Measurements from ENCODE around the gene GOSR1. TPM values are rescaled to one million over a fixed set of nuclear protein-coding genes. Genes with fewer than 3 reads are reported as not detected.
"Not testable (repeated sequence)": the region's sequence is repeated elsewhere in the genome, so short reads cannot be mapped to it uniquely, and the experiment has no call there.

Gene GOSR1
- total RNA-seq, 1 donor from 2014 or later: 47.5 TPM

- Mint-ChIP-seq H3K27me3 (ENCODE audit: low read depth) (peaks cover 3% of the 10 kb centered on the region), H3K9me3 (ENCODE audit: low read depth) (peaks cover 2% of the 10 kb centered on the region), H3K4me3 (ENCODE audit: unreplicated experiment) (no peak overlapping the region), H3K4me1 (ENCODE audit: low read depth) (peaks cover 8% of the 10 kb centered on the region), H3K36me3 (ENCODE audit: low read depth) (peaks cover 1% of the 10 kb centered on the region), H3K27ac (ENCODE audit: unreplicated experiment) (no peak overlapping the region)
- peak; percentile 27 for TF ChIP-seq CTCF (IDR thresholded peaks at IDR 0.05)
- no peak for DNase-seq (ENCODE audit: low spot score)
Observed at GRCh38 chr17:30565073-30565935, 88.1 kb downstream of the GOSR1 start.

- H3K27ac Mint-ChIP-seq (ENCODE audit: unreplicated experiment); H3K27me3 Mint-ChIP-seq (ENCODE audit: low read depth); H3K4me1 Mint-ChIP-seq (ENCODE audit: low read depth); H3K9me3 Mint-ChIP-seq (ENCODE audit: low read depth); DNase-seq (ENCODE audit: low spot score); H3K4me3 Mint-ChIP-seq (ENCODE audit: unreplicated experiment); H3K36me3 Mint-ChIP-seq (ENCODE audit: low read depth): not testable (repeated sequence)
Observed at GRCh38 chr17:30566104-30566503, 88.9 kb downstream of the GOSR1 start.

- H3K36me3 Mint-ChIP-seq (ENCODE audit: low read depth); H3K27ac Mint-ChIP-seq (ENCODE audit: unreplicated experiment); H3K4me1 Mint-ChIP-seq (ENCODE audit: low read depth); H3K4me3 Mint-ChIP-seq (ENCODE audit: unreplicated experiment); H3K27me3 Mint-ChIP-seq (ENCODE audit: low read depth); DNase-seq (ENCODE audit: low spot score); H3K9me3 Mint-ChIP-seq (ENCODE audit: low read depth): not testable (repeated sequence)
Observed at GRCh38 chr17:30566516-30567225, 89.5 kb downstream of the GOSR1 start.

- H3K27ac Mint-ChIP-seq (ENCODE audit: unreplicated experiment): no peak overlapping the region
- H3K36me3 Mint-ChIP-seq (ENCODE audit: low read depth): no peaks in the 10 kb centered on the region
- DNase-seq (ENCODE audit: low spot score): no peak
- no peak for TF ChIP-seq CTCF (IDR thresholded peaks at IDR 0.05)
- no peak overlapping the region for H3K4me3 Mint-ChIP-seq (ENCODE audit: unreplicated experiment)
- peaks cover 8% of the 10 kb centered on the region for H3K4me1 Mint-ChIP-seq (ENCODE audit: low read depth)
- peaks cover 1% of the 10 kb centered on the region for H3K27me3 Mint-ChIP-seq (ENCODE audit: low read depth)
- peaks cover under 1% of the 10 kb centered on the region for H3K9me3 Mint-ChIP-seq (ENCODE audit: low read depth)
Observed at GRCh38 chr17:30567231-30568116, 90.3 kb downstream of the GOSR1 start.

- no peak overlapping the region for H3K27ac Mint-ChIP-seq (ENCODE audit: unreplicated experiment)
- DNase-seq (ENCODE audit: low spot score): peak; percentile 83
Observed at GRCh38 chr17:30568117-30568430, 90.9 kb downstream of the GOSR1 start.

GRCh38 chr17:30569531-30570175 is 92.4 kb downstream of the GOSR1 start:
- not testable (repeated sequence) for H3K4me3 Mint-ChIP-seq (ENCODE audit: unreplicated experiment); DNase-seq (ENCODE audit: low spot score); H3K36me3 Mint-ChIP-seq (ENCODE audit: low read depth); H3K27ac Mint-ChIP-seq (ENCODE audit: unreplicated experiment); H3K27me3 Mint-ChIP-seq (ENCODE audit: low read depth); H3K9me3 Mint-ChIP-seq (ENCODE audit: low read depth)
- peaks cover 10% of the 10 kb centered on the region for H3K4me1 Mint-ChIP-seq (ENCODE audit: low read depth)

More at GRCh38 chr17:30568117-30568430, 90.9 kb downstream of the GOSR1 start:
- no peaks in the 10 kb centered on the region for H3K9me3 Mint-ChIP-seq (ENCODE audit: low read depth)
- H3K36me3 Mint-ChIP-seq (ENCODE audit: low read depth): no peaks in the 10 kb centered on the region
- H3K4me1 Mint-ChIP-seq (ENCODE audit: low read depth): peaks cover 8% of the 10 kb centered on the region
- H3K4me3 Mint-ChIP-seq (ENCODE audit: unreplicated experiment): no peak overlapping the region
- TF ChIP-seq CTCF (IDR thresholded peaks at IDR 0.05): no peak
- H3K27me3 Mint-ChIP-seq (ENCODE audit: low read depth): peaks cover 1% of the 10 kb centered on the region

Data from chondrocyte (in vitro differentiated cells).